B cell (primary cell): ENCODE results near the gene ARHGAP6. TPM values are rescaled to one million over a fixed set of nuclear protein-coding genes. Genes with fewer than 3 reads are reported as not detected.

Experiments
- ATAC-seq: fragments of 200-7000 bp; cut with Tn5 transposase; one replicate; pipeline ENCODE4 v1.10.0; 2021; ENCODE audit warnings: low read depth, mild to moderate bottlenecking, moderate number of reproducible peaks, moderate library complexity
- CTCF ChIA-PET: fragments of 350-600 bp; sonication (Branson Sonifier 250); formaldehyde crosslinking; loops from one replicate; lab custom pipeline; 2021; ENCODE audit warnings: antibody characterized with exemption, inconsistent platforms; lab: Charles Lee
- POLR2A ChIA-PET: fragments of 350-600 bp; sonication (Branson Sonifier 250); formaldehyde crosslinking; loops from one replicate; lab custom pipeline; 2021; ENCODE audit warnings: antibody characterized with exemption; lab: Charles Lee
- DNase-seq: peaks from one replicate; pipeline ENCODE4 v3.0.0; 2013
- H2AFZ ChIP-seq: 2 replicates; pipeline ENCODE4 v1.6.1; 2012; ENCODE audit warnings: mild to moderate bottlenecking, low read depth, low read length; ENCODE audit not compliant: insufficient read depth, poor library complexity, severe bottlenecking
- H3K27ac ChIP-seq, 2 donors: 1 replicate in 1 of 2; 2 replicates in 1 of 2; pipeline ENCODE4 v1.5.1; 2012 to 2013; ENCODE audit warnings: low read length in 2 of 2, mild to moderate bottlenecking in 2 of 2, moderate library complexity in 1 of 2
- H3K27me3 ChIP-seq, 4 experiments: fragments of 200-600 bp in 1 of 4; sonication (generic) in 1 of 4; replicated peaks in 1 of 4; 1 replicate in 2 of 4; 2 replicates in 2 of 4; pipeline versions ENCODE4 v1.6.1 to v1.7.0; 2013 to 2016; ENCODE audit warnings: low read length in 3 of 4, mild to moderate bottlenecking in 2 of 4, mixed read lengths in 1 of 4, moderate library complexity in 1 of 4; ENCODE audit not compliant: insufficient read depth in 4 of 4, control insufficient read depth in 3 of 4; ENCODE audit errors: control extremely low read depth in 1 of 4
- H3K36me3 ChIP-seq, 2 experiments: replicated peaks in 1 of 2; 1 replicate in 1 of 2; 2 replicates in 1 of 2; pipeline versions ENCODE4 v1.6.1 to v1.7.1; 2013; ENCODE audit warnings: low read length in 1 of 2; ENCODE audit not compliant: insufficient read depth in 2 of 2, control insufficient read depth in 1 of 2; ENCODE audit errors: control extremely low read depth in 1 of 2, extremely low read depth in 1 of 2
- H3K4me1 ChIP-seq, 2 donors: fragments of 200-600 bp in 1 of 2; sonication (generic) in 1 of 2; 1 replicate in 1 of 2; 2 replicates in 1 of 2; pipeline versions ENCODE4 v1.5.1 to v1.6.1; 2013 to 2017; ENCODE audit warnings: low read length in 2 of 2; ENCODE audit not compliant: control insufficient read depth in 2 of 2, insufficient read depth in 2 of 2
- H3K4me2 ChIP-seq: replicated peaks from 2 replicates; pipeline ENCODE3; 2012; ENCODE audit warnings: mild to moderate bottlenecking, low read depth, low read length; ENCODE audit not compliant: poor library complexity, severe bottlenecking
- H3K4me3 ChIP-seq, 5 experiments: fragments of 200-600 bp in 1 of 5; sonication (generic) in 1 of 5; 1 replicate in 3 of 5; 2 replicates in 2 of 5; pipeline versions ENCODE4 v1.5.1 to v1.7.0; 2011 to 2016; ENCODE audit warnings: low read length in 4 of 5, mild to moderate bottlenecking in 4 of 5, low read depth in 2 of 5, control low read depth in 1 of 5, moderate library complexity in 1 of 5; ENCODE audit not compliant: insufficient read depth in 1 of 5; ENCODE audit errors: control extremely low read depth in 1 of 5, extremely low read depth in 1 of 5
- H3K79me2 ChIP-seq: fragments of 200-600 bp; sonication (generic); one replicate; pipeline ENCODE4 v1.6.0; 2016; ENCODE audit warnings: low read length; ENCODE audit not compliant: control insufficient read depth, insufficient read depth
- H3K9ac ChIP-seq: fragments of 200-600 bp; sonication (generic); 2 replicates; pipeline ENCODE4 v1.6.1; 2017; ENCODE audit warnings: mild to moderate bottlenecking, low read length, moderate library complexity
- H3K9me3 ChIP-seq, 3 donors: one replicate each; pipeline versions ENCODE4 v1.6.1 to v1.7.1; 2013; ENCODE audit warnings: low read length in 2 of 3; ENCODE audit not compliant: control insufficient read depth in 2 of 3, insufficient read depth in 1 of 3; ENCODE audit errors: control extremely low read depth in 1 of 3
- H4K20me1 ChIP-seq: 2 replicates; pipeline ENCODE4 v1.6.0; 2012; ENCODE audit warnings: mild to moderate bottlenecking, low read length; ENCODE audit not compliant: insufficient read depth, control insufficient read depth, poor library complexity, severe bottlenecking
- H3K27ac Mint-ChIP-seq: one replicate; pipeline ENCODE4 v1.8.0; 2021; ENCODE audit warnings: mixed read lengths
- H3K27me3 Mint-ChIP-seq: one replicate; pipeline ENCODE4 v1.8.0; 2021; ENCODE audit warnings: mixed read lengths
- H3K4me1 Mint-ChIP-seq: one replicate; pipeline ENCODE4 v1.8.0; 2021; ENCODE audit warnings: mixed read lengths
- H3K4me3 Mint-ChIP-seq: one replicate; pipeline ENCODE4 v1.8.0; 2021; ENCODE audit warnings: mixed read lengths
- H3K9me3 Mint-ChIP-seq: one replicate; pipeline ENCODE4 v1.8.0; 2022; ENCODE audit warnings: mixed read lengths; ENCODE audit not compliant: insufficient read depth
- EZH2 ChIP-seq: IDR thresholded peaks from 2 replicates; pipeline ENCODE4 v1.6.1; 2012; ENCODE audit warnings: borderline replicate concordance, low read depth, mild to moderate bottlenecking, moderate library complexity, low read length; ENCODE audit not compliant: insufficient read depth, poor library complexity, severe bottlenecking
- WGBS: methylation state at CpG from one replicate; pipeline ENCODE4 v1.1.5; 2013; ENCODE audit warnings: missing lambda C conversion rate; ENCODE audit not compliant: insufficient coverage; 5-methylcytosine and 5-hydroxymethylcytosine counted together
- intact Hi-C: fragments of 100-400 bp; cut with micrococcal nuclease; formaldehyde crosslinking; loops from one replicate; pipeline ENCODE4 v1.10.0; 2022
- polyA plus RNA-seq: library from polyadenylated mRNA; depleted of rRNA; stranded (reverse); fragments of >200 nt; gene quantifications from 2 replicates; pipeline ENCODE4 v1.2.3, GENCODE V29; 2012
- total RNA-seq, 2 donors: library from RNA; stranded (reverse); fragments of 120-200 nt in 1 of 2; gene quantifications; 1 replicate in 1 of 2; 2 replicates in 1 of 2; pipeline versions ENCODE4 v1.2.3 to v1.2.4, GENCODE V29; 2013 to 2022
- TF ChIP-seq, protein P1 (sequence below): fragments of 200-600 bp; IDR thresholded peaks from one replicate; pipeline ENCODE4 v1.8.0; 2022; ENCODE audit warnings: antibody characterized with exemption, mild to moderate bottlenecking

ARHGAP6 gene
- total and polyA plus RNA-seq, 2 donors (not counting 1 experiment from before 2014, with no cell fraction given): 1.6 to 2.6 TPM

DNA sequence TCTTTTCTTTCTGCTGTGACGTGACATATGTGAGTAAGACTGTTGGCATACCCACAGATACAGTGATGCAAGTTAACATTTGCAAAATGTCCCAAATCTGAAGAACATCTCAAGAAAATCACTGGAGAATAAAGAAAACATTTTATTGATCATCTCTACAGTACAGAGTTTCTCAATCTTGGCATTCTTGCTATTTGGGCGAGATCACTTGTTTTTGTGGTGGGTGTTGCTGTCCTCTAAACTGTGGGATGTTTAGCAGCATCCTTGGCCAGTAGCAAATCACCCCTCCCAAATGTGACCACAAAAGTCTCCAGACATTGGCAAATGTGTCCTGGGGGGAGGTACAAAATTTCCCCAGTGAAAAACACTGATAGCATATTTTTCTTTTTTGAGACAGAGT, 343.7 kb downstream of the ARHGAP6 start:
- DNase-seq: no peak
- Histone ChIP-seq H2AFZ (no peak overlapping the region), H3K4me2 (no peak overlapping the region), H3K9me3 (peaks cover 0 to 5% (median 3%) of the 10 kb centered on the region in 3 donors), H3K27ac (no peak overlapping the region), H3K4me1 (no peaks in the 10 kb centered on the region), H3K79me2 (no peaks in the 10 kb centered on the region), H4K20me1 (no peaks in the 10 kb centered on the region), H3K4me3 (no peak overlapping the region), H3K36me3 (no peaks in the 10 kb centered on the region), H3K27me3 (no peaks in the 10 kb centered on the region), H3K9ac (no peak overlapping the region)
- ChIA-PET CTCF (no interaction called here), POLR2A (no interaction called here)
- ATAC-seq: no peak
- H3K9me3 Mint-ChIP-seq: peaks cover 3% of the 10 kb centered on the region
- no peak overlapping the region for H3K4me3 Mint-ChIP-seq
- no CpG with 5 or more reads among the region's 2 CpGs for WGBS
- H3K27ac Mint-ChIP-seq: no peak overlapping the region
- TF ChIP-seq EZH2: no peak
- TF ChIP-seq, protein P1, sequence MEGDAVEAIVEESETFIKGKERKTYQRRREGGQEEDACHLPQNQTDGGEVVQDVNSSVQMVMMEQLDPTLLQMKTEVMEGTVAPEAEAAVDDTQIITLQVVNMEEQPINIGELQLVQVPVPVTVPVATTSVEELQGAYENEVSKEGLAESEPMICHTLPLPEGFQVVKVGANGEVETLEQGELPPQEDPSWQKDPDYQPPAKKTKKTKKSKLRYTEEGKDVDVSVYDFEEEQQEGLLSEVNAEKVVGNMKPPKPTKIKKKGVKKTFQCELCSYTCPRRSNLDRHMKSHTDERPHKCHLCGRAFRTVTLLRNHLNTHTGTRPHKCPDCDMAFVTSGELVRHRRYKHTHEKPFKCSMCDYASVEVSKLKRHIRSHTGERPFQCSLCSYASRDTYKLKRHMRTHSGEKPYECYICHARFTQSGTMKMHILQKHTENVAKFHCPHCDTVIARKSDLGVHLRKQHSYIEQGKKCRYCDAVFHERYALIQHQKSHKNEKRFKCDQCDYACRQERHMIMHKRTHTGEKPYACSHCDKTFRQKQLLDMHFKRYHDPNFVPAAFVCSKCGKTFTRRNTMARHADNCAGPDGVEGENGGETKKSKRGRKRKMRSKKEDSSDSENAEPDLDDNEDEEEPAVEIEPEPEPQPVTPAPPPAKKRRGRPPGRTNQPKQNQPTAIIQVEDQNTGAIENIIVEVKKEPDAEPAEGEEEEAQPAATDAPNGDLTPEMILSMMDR: no peak
- no peaks in the 10 kb centered on the region for H3K4me1 Mint-ChIP-seq
- intact Hi-C loops: loop anchor here (10.0 kb wide), 1 partner anchor 53 kb away; no protein-coding TSS in a partner anchor
- no peaks in the 10 kb centered on the region for H3K27me3 Mint-ChIP-seq

DNA sequence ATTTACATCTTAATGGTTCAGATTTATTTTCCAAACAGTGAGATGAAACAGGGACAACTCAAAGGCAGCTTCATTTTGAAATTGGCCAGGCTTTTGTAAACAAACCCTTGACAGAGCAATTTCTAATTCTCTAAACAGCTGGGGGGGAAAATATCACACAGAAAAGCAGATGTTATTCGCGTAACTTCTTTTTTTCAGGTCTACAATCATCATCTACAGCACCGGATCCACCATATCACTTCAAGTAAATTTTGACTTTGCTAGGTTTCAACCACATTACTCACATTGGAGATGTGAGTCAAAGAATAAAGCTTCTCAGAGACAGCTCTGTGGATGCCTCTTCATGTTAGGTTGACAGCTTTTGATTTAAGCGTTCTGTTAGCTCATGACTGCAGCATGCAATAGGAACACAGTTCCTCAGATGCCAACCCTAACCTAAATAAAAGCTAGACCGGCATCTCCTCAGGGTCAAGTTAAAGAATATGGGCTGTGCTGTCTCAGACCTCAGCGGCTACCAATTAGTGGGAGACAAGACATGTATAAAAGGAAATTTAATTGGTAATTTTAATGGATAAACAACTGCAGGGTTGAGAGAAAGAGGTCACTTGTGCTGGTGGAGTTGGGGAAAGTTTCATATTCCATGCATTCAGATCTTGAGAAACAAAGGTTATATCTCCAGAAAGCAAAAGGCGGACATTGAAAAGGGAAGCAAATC, 345.8 kb downstream of the ARHGAP6 start:
- Histone ChIP-seq H3K27ac (no peak overlapping the region), H3K4me3 (no peak overlapping the region), H3K4me1 (no peaks in the 10 kb centered on the region), H3K27me3 (no peaks in the 10 kb centered on the region), H3K36me3 (no peaks in the 10 kb centered on the region), H2AFZ (no peak overlapping the region), H3K4me2 (no peak overlapping the region), H3K79me2 (no peaks in the 10 kb centered on the region), H3K9me3 (peaks cover 0 to 5% (median 3%) of the 10 kb centered on the region in 3 donors), H4K20me1 (no peaks in the 10 kb centered on the region), H3K9ac (no peak overlapping the region)
- CTCF ChIA-PET: no interaction called here
- H3K9me3 Mint-ChIP-seq: peaks cover 3% of the 10 kb centered on the region
- intact Hi-C loops: loop anchor here (10.0 kb wide), 1 partner anchor 55 kb away; no protein-coding TSS in a partner anchor
- no peak for DNase-seq
- H3K4me1 Mint-ChIP-seq: no peaks in the 10 kb centered on the region
- no peak for ATAC-seq
- TF ChIP-seq, protein P1: no peak
- no peak for TF ChIP-seq EZH2
- H3K27me3 Mint-ChIP-seq: peaks cover 5% of the 10 kb centered on the region
- POLR2A ChIA-PET: no interaction called here
- H3K27ac Mint-ChIP-seq: no peak overlapping the region
- no peak overlapping the region for H3K4me3 Mint-ChIP-seq
- WGBS: no CpG with 5 or more reads among the region's 7 CpGs
